Calu3 (cell line): ENCODE results near the gene ITPR1. TPM values are rescaled to one million over a fixed set of nuclear protein-coding genes. Genes with fewer than 3 reads are reported as not detected.

Experiments used
- BruUV-seq: library from RNA; stranded (reverse); fragments of 400-500 nt; replicated peaks from 2 replicates; lab custom pipeline; 2021; lab: Mats Ljungman, UMichigan
- CTCF ChIA-PET: fragments of 300-600 bp; sonication (Branson Sonifier 250); formaldehyde crosslinking; loops from one replicate; lab custom pipeline; 2022; ENCODE audit warnings: antibody characterized with exemption; lab: Charles Lee
- DNase-seq: peaks from one replicate; pipeline ENCODE4 v3.0.0; 2022
- H3K27ac Mint-ChIP-seq: one replicate; pipeline ENCODE4 v1.8.0; 2022; ENCODE audit warnings: mixed read lengths; ENCODE audit not compliant: unreplicated experiment
- H3K27me3 Mint-ChIP-seq: one replicate; pipeline ENCODE4 v1.8.0; 2022; ENCODE audit warnings: mixed read lengths; ENCODE audit not compliant: unreplicated experiment
- H3K36me3 Mint-ChIP-seq: one replicate; pipeline ENCODE4 v1.8.0; 2022; ENCODE audit warnings: mild to moderate bottlenecking, moderate library complexity, mixed read lengths; ENCODE audit not compliant: insufficient read depth, unreplicated experiment
- H3K4me1 Mint-ChIP-seq: one replicate; pipeline ENCODE4 v1.8.0; 2022; ENCODE audit warnings: mild to moderate bottlenecking, low read depth, mixed read lengths; ENCODE audit not compliant: unreplicated experiment
- H3K4me3 Mint-ChIP-seq: one replicate; pipeline ENCODE4 v1.8.0; 2022; ENCODE audit warnings: mild to moderate bottlenecking, low read depth, moderate library complexity, mixed read lengths; ENCODE audit not compliant: unreplicated experiment
- H3K9me3 Mint-ChIP-seq: one replicate; pipeline ENCODE4 v1.8.0; 2022; ENCODE audit warnings: low read depth, mixed read lengths; ENCODE audit not compliant: unreplicated experiment
- CTCF ChIP-seq: fragments of 200-600 bp; IDR thresholded peaks from one replicate; pipeline ENCODE4 v1.8.0; 2022; ENCODE audit warnings: antibody characterized with exemption; ENCODE audit not compliant: unreplicated experiment
- intact Hi-C: fragments of 100-400 bp; cut with micrococcal nuclease; formaldehyde crosslinking; loops from one replicate; pipeline ENCODE4 v1.10.0; 2022; ENCODE audit not compliant: unreplicated experiment
- total RNA-seq: library from RNA; stranded (reverse); gene quantifications from 2 replicates; pipeline ENCODE4 v1.2.3, GENCODE V29; 2022

ITPR1 gene
- total RNA-seq, 1 experiment from 2014 or later = 4.2 TPM

GRCh38 chr3:4756855-4757574 lies 263.9 kb downstream of the ITPR1 start:
- no peak for TF ChIP-seq CTCF
- Mint-ChIP-seq H3K4me3 (no peak overlapping the region), H3K4me1 (peaks cover 29% of the 10 kb centered on the region), H3K27ac (peak overlapping the region; percentile 33), H3K27me3 (no peaks in the 10 kb centered on the region), H3K9me3 (peaks cover 3% of the 10 kb centered on the region), H3K36me3 (peaks cover 3% of the 10 kb centered on the region)
- DNase-seq = no peak
- CTCF ChIA-PET = no interaction called here
- no TSS peak for BruUV-seq
- intact Hi-C loops = no loop called here

GRCh38 chr3:4757575-4758248 lies 264.6 kb downstream of the ITPR1 start:
- no peak overlapping the region for H3K4me3 Mint-ChIP-seq
- intact Hi-C loops = no loop called here
- no peak for DNase-seq
- H3K36me3 Mint-ChIP-seq = no peaks in the 10 kb centered on the region
- TF ChIP-seq CTCF = no peak
- CTCF ChIA-PET = no interaction called here
- BruUV-seq = no TSS peak
- H3K9me3 Mint-ChIP-seq = peaks cover 2% of the 10 kb centered on the region
- peak overlapping the region; percentile 33 for H3K27ac Mint-ChIP-seq
- peaks cover 22% of the 10 kb centered on the region for H3K4me1 Mint-ChIP-seq
- H3K27me3 Mint-ChIP-seq = no peaks in the 10 kb centered on the region

- no peaks in the 10 kb centered on the region for H3K9me3 Mint-ChIP-seq
- peaks cover 16% of the 10 kb centered on the region for H3K4me1 Mint-ChIP-seq
- intact Hi-C loops = no loop called here
- H3K4me3 Mint-ChIP-seq = no peak overlapping the region
- no peak overlapping the region for H3K27ac Mint-ChIP-seq
- no TSS peak for BruUV-seq
- CTCF ChIA-PET = no interaction called here
- no peaks in the 10 kb centered on the region for H3K27me3 Mint-ChIP-seq
- H3K36me3 Mint-ChIP-seq = no peaks in the 10 kb centered on the region
- no peak for TF ChIP-seq CTCF
- no peak for DNase-seq
Observed at GRCh38 chr3:4758249-4758860, 265.2 kb downstream of the ITPR1 start.

GRCh38 chr3:4758957-4759656 lies 266.0 kb downstream of the ITPR1 start:
- intact Hi-C loops = no loop called here
- Mint-ChIP-seq H3K27ac (no peak overlapping the region), H3K4me3 (no peak overlapping the region), H3K4me1 (peaks cover 16% of the 10 kb centered on the region), H3K27me3 (no peaks in the 10 kb centered on the region), H3K9me3 (no peaks in the 10 kb centered on the region), H3K36me3 (no peaks in the 10 kb centered on the region)
- no peak for TF ChIP-seq CTCF
- BruUV-seq = no TSS peak
- CTCF ChIA-PET = no interaction called here
- no peak for DNase-seq
